GM18861 (cell line): ENCODE results near the gene BOLL.
A peak's percentile ranks its signal among the peaks of the same experiment; 100 is the strongest.
"Not testable (repeated sequence)": the region's sequence is repeated elsewhere in the genome, so short reads cannot be mapped to it uniquely, and the experiment has no call there.

Source experiments
- ATAC-seq: cut with Tn5 transposase; IDR thresholded peaks from one replicate; pipeline ENCODE4 v1.9.1; 2021; ENCODE audit not compliant: unreplicated experiment

Gene BOLL

GRCh38 chr2:197784956-197785941 is at the start of gene BOLL:
TSS of gene BOLL (minus strand) at chr2:197785319. CDS start at chr2:197781850, 3,469 bp downstream.
- ATAC-seq = no peak

- not testable (repeated sequence) for ATAC-seq
Measured at GRCh38 chr2:197834771-197835170, 49.7 kb upstream of the BOLL start.

- no peak for ATAC-seq
Measured at GRCh38 chr2:197828464-197829135, 43.5 kb upstream of the BOLL start.

GRCh38 chr2:197827618-197828017 is 42.5 kb upstream of the BOLL start:
- no peak for ATAC-seq

- no peak for ATAC-seq
Measured at GRCh38 chr2:197822333-197822732, 37.2 kb upstream of the BOLL start.

- no peak for ATAC-seq
Measured at GRCh38 chr2:197821550-197822289, 36.6 kb upstream of the BOLL start.

- ATAC-seq = no peak
Measured at GRCh38 chr2:197814526-197814925, 29.4 kb upstream of the BOLL start.

GRCh38 chr2:197813093-197813787 is 28.1 kb upstream of the BOLL start:
- ATAC-seq = no peak

GRCh38 chr2:197810491-197810890 is 25.4 kb upstream of the BOLL start:
- ATAC-seq = no peak

- no peak for ATAC-seq
Measured at GRCh38 chr2:197810016-197810415, 24.9 kb upstream of the BOLL start.

GRCh38 chr2:197809064-197809463 is 23.9 kb upstream of the BOLL start:
- ATAC-seq = no peak

- no peak for ATAC-seq
Measured at GRCh38 chr2:197805715-197806633, 20.9 kb upstream of the BOLL start.

GRCh38 chr2:197804758-197805714 is 19.9 kb upstream of the BOLL start:
- no peak for ATAC-seq

- ATAC-seq = peak; percentile 99
Measured at GRCh38 chr2:197804049-197804757, 19.1 kb upstream of the BOLL start, which contains the start of gene PLCL1. TSS of gene PLCL1 (plus strand) at chr2:197804593.

GRCh38 chr2:197803033-197803444 is 17.9 kb upstream of the BOLL start:
- ATAC-seq = peak; percentile 48

- no peak for ATAC-seq
Measured at GRCh38 chr2:197801033-197801432, 15.9 kb upstream of the BOLL start.

GRCh38 chr2:197800091-197800490 is 15.0 kb upstream of the BOLL start:
- no peak for ATAC-seq

GRCh38 chr2:197799068-197799467 is 13.9 kb upstream of the BOLL start:
- ATAC-seq = no peak
